Activated CD8-positive, alpha-beta memory T cell treated with anti-CD3 and anti-CD28 coated beads for 1 hour (primary cell): ENCODE results near the gene HK2.

Experiments
- DNase-seq, 2 donors: peaks; one replicate each; pipeline ENCODE4 v3.0.0-alpha.2; 2020; ENCODE audit warnings: low read depth in 1 of 2; ENCODE audit errors: extremely low read depth in 1 of 2

HK2 gene

DNA sequence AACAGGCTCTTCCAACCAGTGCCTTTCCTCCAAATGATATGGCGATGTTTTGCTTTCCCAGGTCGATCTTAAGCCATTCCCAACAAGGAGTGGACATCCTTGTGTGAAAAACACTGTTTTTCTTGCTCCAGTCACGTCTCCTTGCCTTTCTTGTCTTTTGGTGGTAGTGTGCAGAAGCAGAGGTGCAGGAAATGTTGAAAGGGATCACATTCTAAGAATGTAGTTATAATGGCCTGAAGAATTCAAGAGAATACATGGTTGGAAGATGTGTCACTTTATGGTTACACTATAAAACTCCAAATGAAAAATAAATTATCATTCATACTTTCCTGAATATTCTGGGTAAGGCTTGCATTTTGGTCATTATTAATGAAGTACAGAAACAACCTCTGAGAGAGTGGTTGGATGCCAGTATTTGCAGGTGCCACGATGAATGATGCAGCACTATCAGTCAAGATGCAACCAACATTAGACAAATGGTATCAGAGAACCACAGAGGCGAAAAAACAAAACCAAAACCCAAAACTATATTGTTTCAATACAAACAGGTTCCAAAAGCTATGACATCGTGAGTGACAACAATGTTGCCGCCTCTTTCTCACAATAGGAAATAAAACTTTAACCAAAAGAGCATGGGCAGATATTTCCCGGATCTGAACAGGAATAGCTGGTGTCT lies 97.0 kb downstream of the HK2 start:
- DNase-seq = no peak

DNA sequence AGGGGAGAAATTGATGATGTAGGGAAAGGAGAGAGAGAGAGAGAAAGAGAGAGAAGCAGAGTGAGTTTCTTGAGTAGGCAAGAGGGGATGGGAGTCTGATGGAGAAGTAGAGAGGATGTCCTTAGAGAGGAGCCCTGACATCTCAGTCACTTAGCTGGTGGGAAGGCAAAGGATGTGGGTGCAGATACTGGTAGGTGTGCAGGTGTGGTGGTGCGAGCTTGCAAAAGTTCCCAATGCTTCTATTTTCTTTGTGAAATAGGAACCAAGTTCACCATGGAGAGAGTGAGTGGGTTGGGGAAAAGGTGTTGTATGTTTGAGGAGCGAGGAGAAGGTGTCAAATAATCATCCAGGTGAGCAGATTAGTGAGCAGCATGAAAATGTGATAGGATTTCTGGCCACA lies 98.0 kb downstream of the HK2 start:
- DNase-seq = no peak

DNA sequence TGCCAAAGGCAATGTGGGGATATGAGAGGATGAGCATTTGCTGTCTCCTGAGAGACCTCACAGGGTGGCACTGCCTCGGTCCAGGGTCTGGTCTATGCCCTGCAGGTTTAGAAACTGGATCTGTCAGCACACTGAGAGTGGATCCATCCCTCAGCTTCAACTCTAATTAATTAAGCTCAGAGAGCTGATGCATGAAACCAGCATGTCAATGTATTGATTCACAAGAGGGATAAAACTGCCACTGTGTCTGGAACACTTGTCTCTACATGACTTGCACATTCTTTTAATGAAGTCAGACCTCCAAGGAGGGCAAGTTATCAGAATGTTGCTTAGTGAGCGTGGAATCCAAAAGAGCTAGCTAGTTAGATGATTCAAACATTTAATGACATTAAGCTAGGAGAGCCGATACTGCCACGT lies 102.1 kb downstream of the HK2 start:
- no peak for DNase-seq

DNA sequence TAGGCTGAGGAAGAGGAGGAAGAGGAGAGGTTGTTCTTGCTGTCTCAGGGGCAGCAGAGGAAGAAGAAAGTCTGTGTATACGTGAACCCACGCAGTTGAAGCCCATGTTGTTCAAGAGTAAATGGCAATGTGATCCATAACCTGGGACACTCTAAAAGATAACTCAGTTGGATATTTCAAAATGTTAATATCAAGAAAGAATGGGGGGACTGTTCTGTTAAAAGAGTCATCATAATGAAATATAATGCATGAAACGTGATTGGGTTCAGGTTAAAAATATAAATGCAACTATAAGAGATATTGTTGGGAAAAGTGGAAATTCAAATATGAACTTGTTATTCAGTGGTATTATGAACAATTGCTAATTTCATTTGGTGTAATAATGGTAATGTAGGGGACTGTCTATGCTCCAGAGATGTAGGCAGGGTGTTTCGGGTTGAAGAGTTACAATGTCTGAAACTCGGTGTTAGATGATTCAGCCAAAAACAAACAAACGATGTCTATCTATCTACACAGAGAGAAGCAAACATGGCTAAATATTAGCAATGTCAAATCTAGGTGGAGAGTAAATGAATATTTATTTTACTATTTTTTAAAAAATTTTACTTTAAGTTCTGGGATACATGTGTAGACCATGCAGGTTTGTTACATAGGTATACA lies 103.4 kb downstream of the HK2 start:
- DNase-seq = no peak

DNA sequence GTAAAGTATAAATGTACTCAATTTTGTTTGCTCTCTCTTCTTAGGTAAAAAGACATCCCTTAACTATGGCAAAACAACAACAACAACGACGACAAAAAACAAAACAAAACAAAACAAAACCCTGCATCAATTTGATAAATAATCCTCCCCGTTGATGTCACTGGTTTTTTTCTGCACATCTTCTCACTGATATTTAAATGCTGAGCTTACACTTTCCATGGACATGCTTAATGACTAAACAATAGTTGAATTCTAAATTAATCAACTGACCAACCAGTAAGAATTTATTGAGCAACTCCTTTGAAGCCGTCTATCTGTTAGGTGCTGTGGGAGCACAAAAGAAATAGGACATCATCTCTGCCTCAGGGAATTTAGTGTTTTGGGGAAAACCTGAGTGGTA lies 104.3 kb downstream of the HK2 start:
- no peak for DNase-seq

DNA sequence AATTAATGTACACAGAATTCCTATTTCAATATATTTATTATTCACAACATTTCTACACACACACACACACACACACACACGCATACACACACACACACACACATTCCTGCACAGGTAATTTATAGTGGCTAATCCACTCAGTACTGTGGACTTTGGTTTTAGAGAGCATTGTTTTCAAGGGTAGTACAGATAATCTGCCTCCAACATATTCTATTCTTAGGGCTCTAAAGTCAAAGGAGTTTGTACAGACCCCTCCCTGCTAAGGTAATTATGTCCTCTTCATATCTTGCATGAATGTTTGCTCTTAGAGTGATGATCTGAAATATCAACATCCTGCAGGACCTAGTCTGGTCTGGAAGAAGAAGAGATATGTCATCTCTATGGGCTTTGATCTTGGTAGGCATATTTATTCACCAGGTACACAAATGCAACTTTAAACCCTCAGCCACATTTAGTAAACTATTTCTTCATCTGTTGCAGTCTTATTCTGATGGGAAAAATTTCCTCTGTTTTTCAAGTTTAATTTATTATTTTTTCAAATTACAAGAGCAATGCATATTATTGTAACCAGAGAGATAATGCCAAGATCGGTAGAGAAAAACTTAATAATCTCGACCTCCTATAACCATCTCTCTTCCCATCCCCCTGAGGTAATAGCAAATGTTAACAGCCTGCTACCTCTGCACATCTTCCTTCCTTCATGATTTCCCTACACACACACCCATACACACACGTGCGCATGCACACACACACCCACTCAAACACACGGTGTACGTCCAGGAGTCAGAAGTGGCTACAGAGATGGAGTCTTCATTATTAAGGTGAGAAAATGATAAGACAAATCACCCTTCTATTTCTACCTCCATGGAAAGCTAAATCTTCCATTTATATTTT lies 106.2 kb downstream of the HK2 start:
- DNase-seq = no peak

DNA sequence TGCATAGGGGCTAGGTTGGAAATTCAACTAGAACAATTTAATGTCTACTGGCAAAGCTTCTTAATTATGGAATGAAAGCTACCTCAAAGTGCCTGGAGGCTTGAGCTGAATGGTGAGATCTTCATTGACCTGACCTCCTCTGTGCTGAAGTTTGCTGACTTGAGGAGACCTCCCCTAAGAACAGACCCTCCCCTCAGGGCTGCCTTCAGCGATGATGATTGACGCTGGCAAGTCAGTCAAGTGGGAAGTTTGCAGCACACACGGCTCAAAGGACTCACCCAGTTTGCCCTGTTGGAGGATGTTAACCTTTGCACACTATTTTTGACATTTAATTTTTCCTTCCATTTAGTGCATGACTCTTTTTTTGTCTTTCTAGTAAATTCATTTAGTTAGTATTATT lies 107.4 kb downstream of the HK2 start:
- no peak for DNase-seq

DNA sequence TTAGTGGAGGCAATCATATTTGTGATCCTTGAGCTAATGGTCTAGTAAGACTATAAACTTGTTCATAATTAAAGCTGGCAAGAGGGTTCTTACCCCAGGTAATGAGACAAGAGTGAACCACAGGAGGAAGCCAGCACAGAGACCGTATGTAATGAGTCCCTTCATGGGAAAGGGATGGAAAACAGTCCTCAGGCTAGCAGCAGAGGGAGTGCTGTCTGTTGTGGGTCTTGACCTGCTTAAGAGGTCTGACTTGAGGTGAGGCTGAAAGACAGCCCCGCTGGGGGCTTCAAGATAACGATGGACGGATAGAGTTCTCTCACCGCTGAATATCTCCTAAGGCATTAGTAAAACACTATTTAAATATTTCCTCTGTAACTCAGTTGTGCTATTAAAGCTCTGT lies 108.3 kb downstream of the HK2 start:
- no peak for DNase-seq
